Fibroblast of lung (primary cell): ENCODE data around the gene RPGRIP1.

Experiments used
- CTCF ChIP-seq, 2 donors: IDR thresholded peaks in 1 of 2; conservative IDR thresholded peaks in 1 of 2; 1 replicate in 1 of 2; 2 replicates in 1 of 2; pipeline ENCODE4 v1.5.1; 2011 to 2012; ENCODE audit warnings: low read length in 2 of 2, control low read depth in 1 of 2, inconsistent platforms in 1 of 2, low read depth in 1 of 2, mild to moderate bottlenecking in 1 of 2
- EZH2 ChIP-seq: IDR thresholded peaks from 2 replicates; pipeline ENCODE4 v1.5.1; 2012; ENCODE audit warnings: low read length, control low read depth, mild to moderate bottlenecking; ENCODE audit errors: missing control alignments

GRCh38 chr14:21240417-21240816 lies 39.5 kb upstream of the RPGRIP1 start:
- no peak for TF ChIP-seq CTCF (conservative IDR thresholded peaks at IDR 0.05 in 1 of 2, IDR thresholded peaks at IDR 0.05 in 1 of 2; ENCODE audit: low read depth in 1 of 2, low read length in 2 of 2)
- TF ChIP-seq EZH2, result no peak
